ENCODE results near the gene B4GALT4. TPM values are rescaled to one million over a fixed set of nuclear protein-coding genes. Genes with fewer than 3 reads are reported as not detected.

The B4GALT4 gene
- total RNA-seq, 1 experiment from 2014 or later = 46.5 TPM

DNA sequence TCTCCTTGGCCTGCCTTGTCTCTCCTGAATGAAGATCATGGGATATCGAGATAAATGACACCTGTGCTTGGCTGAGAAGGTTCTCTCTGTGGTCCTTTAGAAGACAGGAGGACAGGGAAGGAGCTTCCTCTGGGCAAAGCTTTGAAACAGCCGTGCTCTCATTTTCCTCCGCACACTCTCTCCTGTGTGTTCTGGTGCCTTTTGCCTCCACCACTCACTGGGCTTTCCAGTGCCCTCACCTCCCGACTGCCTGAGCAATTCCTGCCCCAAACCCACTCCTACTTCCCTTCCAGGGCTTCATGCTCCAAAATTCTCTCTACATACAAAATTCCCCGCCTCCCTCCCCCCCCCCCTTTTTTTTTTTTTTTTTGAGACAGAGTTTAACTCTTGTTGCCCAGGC lies 35.0 kb downstream of the B4GALT4 start:
- no CpG with 5 or more reads among the region's 5 CpGs for WGBS (ENCODE audit: extremely low coverage, insufficient read length, low lambda C conversion rate)
- Histone ChIP-seq H3K4me1 (ENCODE audit: insufficient read depth, low read length) (no peaks in the 10 kb centered on the region), H3K4me2 (ENCODE audit: insufficient read depth, insufficient read length, low read length) (no peak overlapping the region), H2AK5ac (ENCODE audit: insufficient read length, low read length) (no peak overlapping the region), H4K20me1 (ENCODE audit: control insufficient read depth, insufficient read depth, insufficient read length) (no peaks in the 10 kb centered on the region), H4K5ac (ENCODE audit: insufficient read length, low read depth, low read length) (no peak overlapping the region), H3K9me3 (ENCODE audit: control insufficient read depth, low read depth, low read length) (no peaks in the 10 kb centered on the region), H3K23me2 (ENCODE audit: insufficient read length, low read depth, low read length, poor library complexity, severe bottlenecking) (no peaks in the 10 kb centered on the region), H3K79me1 (ENCODE audit: insufficient read depth, low read depth, low read length, poor library complexity, severe bottlenecking) (no peaks in the 10 kb centered on the region), H3K23ac (ENCODE audit: insufficient read length, low read depth, low read length) (no peak overlapping the region), H3K14ac (ENCODE audit: insufficient read depth, low read length) (no peak overlapping the region), H3T11ph (ENCODE audit: low read length) (no peak overlapping the region), H3K27ac (ENCODE audit: insufficient read length, low read depth, low read length) (no peak overlapping the region), H3K79me2 (ENCODE audit: insufficient read depth, low read length) (no peaks in the 10 kb centered on the region), H2BK120ac (ENCODE audit: low read depth, low read length, poor library complexity, severe bottlenecking) (no peak overlapping the region), H3K27me3 (ENCODE audit: insufficient read depth, low read length) (no peaks in the 10 kb centered on the region), H3K18ac (ENCODE audit: insufficient read length, low read depth, low read length) (no peak overlapping the region), H3K4ac (ENCODE audit: low read depth, low read length) (no peak overlapping the region), H4K8ac (replicated peaks; ENCODE audit: insufficient read length, low read depth, low read length) (no peak overlapping the region), H2BK5ac (ENCODE audit: insufficient read length, low read length) (no peak overlapping the region), H2AFZ (ENCODE audit: low read length) (no peak overlapping the region), H2BK12ac (ENCODE audit: insufficient read length, low read depth, low read length) (no peak overlapping the region), H3K56ac (ENCODE audit: insufficient read length, low read depth, low read length) (no peak overlapping the region), H4K91ac (ENCODE audit: insufficient read length, low read depth, low read length) (no peak overlapping the region), H3K9ac (ENCODE audit: extremely low read depth, insufficient read length, low read length) (no peak overlapping the region), H2BK15ac (ENCODE audit: low read depth, low read length) (no peak overlapping the region), H2BK20ac (ENCODE audit: low read depth, low read length, poor library complexity, severe bottlenecking) (no peak overlapping the region)
- Mint-ChIP-seq H3K27ac (peak overlapping the region in 1 of 3 experiments; percentile 42; a peak in 1 of 7 replicates), H3K4me3 (no peak overlapping the region), H3K9me3 (no peaks in the 10 kb centered on the region; a peak in 2 of 5 replicates), H3K4me1 (peaks cover 5 to 7% of the 10 kb centered on the region in 2 experiments; a peak in 2 of 4 replicates), H3K36me3 (ENCODE audit: insufficient read depth in 1 of 3, low read depth in 3 of 3) (peaks cover 0 to 18% (median 4%) of the 10 kb centered on the region in 3 experiments; a peak in 4 of 7 replicates), H3K27me3 (ENCODE audit: low read depth) (no peaks in the 10 kb centered on the region; the same call in 1 of the 2 replicates)
- DNase-seq = no peak
- TF ChIP-seq, protein P1, sequence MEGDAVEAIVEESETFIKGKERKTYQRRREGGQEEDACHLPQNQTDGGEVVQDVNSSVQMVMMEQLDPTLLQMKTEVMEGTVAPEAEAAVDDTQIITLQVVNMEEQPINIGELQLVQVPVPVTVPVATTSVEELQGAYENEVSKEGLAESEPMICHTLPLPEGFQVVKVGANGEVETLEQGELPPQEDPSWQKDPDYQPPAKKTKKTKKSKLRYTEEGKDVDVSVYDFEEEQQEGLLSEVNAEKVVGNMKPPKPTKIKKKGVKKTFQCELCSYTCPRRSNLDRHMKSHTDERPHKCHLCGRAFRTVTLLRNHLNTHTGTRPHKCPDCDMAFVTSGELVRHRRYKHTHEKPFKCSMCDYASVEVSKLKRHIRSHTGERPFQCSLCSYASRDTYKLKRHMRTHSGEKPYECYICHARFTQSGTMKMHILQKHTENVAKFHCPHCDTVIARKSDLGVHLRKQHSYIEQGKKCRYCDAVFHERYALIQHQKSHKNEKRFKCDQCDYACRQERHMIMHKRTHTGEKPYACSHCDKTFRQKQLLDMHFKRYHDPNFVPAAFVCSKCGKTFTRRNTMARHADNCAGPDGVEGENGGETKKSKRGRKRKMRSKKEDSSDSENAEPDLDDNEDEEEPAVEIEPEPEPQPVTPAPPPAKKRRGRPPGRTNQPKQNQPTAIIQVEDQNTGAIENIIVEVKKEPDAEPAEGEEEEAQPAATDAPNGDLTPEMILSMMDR (conservative IDR thresholded peaks at IDR 0.05) = no peak
